Measurements from ENCODE around the gene RBP5.

DNA sequence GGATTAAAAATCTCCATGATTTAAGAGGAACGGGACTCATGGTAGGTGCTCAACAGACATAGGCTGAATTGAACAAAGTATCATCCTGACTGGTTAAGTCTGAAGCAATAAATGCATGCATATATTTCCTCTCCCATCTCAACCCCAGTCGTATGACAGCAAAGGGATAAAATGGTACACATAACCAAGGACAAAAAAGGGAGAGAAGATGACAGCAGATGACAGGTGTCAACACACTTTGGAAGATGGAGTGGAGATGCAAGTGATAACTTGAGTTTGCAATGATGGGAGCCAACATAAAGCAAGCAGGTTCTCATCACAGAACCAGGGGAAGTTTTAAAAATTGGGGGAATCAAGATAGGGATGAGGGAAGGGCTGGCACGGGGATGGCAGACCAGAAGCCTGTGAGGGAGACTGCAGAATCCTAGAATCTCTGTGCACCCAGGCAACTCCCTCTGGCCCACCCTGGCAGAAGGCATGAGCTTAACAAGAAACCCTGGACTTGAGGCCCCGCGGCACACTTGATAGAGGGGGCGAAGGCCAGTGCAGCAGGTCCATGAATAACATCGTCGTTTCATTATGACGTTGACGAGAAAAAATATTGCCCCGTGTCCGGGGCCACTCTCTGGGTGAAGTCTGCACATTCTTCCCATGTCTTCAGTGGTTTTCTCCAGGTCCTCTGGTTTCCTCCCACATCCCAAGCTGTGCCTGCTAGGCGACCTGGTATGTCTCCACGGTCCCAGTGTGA is 24.7 kb downstream of the RBP5 start:
- TF ChIP-seq, protein P1, sequence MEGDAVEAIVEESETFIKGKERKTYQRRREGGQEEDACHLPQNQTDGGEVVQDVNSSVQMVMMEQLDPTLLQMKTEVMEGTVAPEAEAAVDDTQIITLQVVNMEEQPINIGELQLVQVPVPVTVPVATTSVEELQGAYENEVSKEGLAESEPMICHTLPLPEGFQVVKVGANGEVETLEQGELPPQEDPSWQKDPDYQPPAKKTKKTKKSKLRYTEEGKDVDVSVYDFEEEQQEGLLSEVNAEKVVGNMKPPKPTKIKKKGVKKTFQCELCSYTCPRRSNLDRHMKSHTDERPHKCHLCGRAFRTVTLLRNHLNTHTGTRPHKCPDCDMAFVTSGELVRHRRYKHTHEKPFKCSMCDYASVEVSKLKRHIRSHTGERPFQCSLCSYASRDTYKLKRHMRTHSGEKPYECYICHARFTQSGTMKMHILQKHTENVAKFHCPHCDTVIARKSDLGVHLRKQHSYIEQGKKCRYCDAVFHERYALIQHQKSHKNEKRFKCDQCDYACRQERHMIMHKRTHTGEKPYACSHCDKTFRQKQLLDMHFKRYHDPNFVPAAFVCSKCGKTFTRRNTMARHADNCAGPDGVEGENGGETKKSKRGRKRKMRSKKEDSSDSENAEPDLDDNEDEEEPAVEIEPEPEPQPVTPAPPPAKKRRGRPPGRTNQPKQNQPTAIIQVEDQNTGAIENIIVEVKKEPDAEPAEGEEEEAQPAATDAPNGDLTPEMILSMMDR (IDR thresholded peaks at IDR 0.05 in 2 of 3, conservative IDR thresholded peaks at IDR 0.05 in 1 of 3; ENCODE audit: insufficient read depth in 2 of 3, low read depth in 1 of 3, low read length in 3 of 3), result no peak
- TF ChIP-seq, protein P2, sequence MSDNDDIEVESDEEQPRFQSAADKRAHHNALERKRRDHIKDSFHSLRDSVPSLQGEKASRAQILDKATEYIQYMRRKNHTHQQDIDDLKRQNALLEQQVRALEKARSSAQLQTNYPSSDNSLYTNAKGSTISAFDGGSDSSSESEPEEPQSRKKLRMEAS (CRISPR knock-in tag; IDR thresholded peaks at IDR 0.05), result no peak
- TF ChIP-seq SETDB1 (IDR thresholded peaks at IDR 0.05; ENCODE audit: low read length), result no peak
- TF ChIP-seq, protein P3, sequence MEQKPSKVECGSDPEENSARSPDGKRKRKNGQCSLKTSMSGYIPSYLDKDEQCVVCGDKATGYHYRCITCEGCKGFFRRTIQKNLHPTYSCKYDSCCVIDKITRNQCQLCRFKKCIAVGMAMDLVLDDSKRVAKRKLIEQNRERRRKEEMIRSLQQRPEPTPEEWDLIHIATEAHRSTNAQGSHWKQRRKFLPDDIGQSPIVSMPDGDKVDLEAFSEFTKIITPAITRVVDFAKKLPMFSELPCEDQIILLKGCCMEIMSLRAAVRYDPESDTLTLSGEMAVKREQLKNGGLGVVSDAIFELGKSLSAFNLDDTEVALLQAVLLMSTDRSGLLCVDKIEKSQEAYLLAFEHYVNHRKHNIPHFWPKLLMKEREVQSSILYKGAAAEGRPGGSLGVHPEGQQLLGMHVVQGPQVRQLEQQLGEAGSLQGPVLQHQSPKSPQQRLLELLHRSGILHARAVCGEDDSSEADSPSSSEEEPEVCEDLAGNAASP (IDR thresholded peaks at IDR 0.05), result no peak
- TF ChIP-seq TAF1 (IDR thresholded peaks at IDR 0.05; ENCODE audit: control insufficient read depth, extremely low read depth, insufficient read depth, low read length, severe bottlenecking), result no peak
- TF ChIP-seq ELF1 (tag; IDR thresholded peaks at IDR 0.05), result no peak
- TF ChIP-seq NFIX (CRISPR knock-in tag; IDR thresholded peaks at IDR 0.05; ENCODE audit: low read depth), result no peak
